HL-60/S4 treated with phorbol 12-myristate 13-acetate at 8.2 ng/mL for 4 days and 3 days (cell line): ENCODE data around the gene MRPL34.
"Not testable (repeated sequence)": the region's sequence is repeated elsewhere in the genome, so short reads cannot be mapped to it uniquely, and the experiment has no call there.

Experiments used
- in situ Hi-C: fragments of 300-500 bp; cut with MboI; formaldehyde crosslinking; loops from 2 replicates; pipeline ENCODE4 v1.15.0; 2022; ENCODE audit warnings: low sequenced_read_pairs

MRPL34 gene

GRCh38 chr19:17283504-17283996, 22.1 kb upstream of the MRPL34 start:
- in situ Hi-C loops = loop anchor here (10.0 kb wide), 1 partner anchor 519 kb away; no protein-coding TSS in a partner anchor

- in situ Hi-C loops = loop anchor here (10.0 kb wide), 1 partner anchor 521 kb away; no protein-coding TSS in a partner anchor
Observed at GRCh38 chr19:17285415-17286135, 20.1 kb upstream of the MRPL34 start.

GRCh38 chr19:17286263-17286662, 19.4 kb upstream of the MRPL34 start:
- in situ Hi-C loops = loop anchor here (10.0 kb wide), 1 partner anchor 521 kb away; no protein-coding TSS in a partner anchor

- in situ Hi-C loops = loop anchor here (10.0 kb wide), 1 partner anchor 522 kb away; no protein-coding TSS in a partner anchor
Observed at GRCh38 chr19:17286752-17287151, 18.9 kb upstream of the MRPL34 start.

GRCh38 chr19:17289489-17289888, 16.2 kb upstream of the MRPL34 start:
- in situ Hi-C loops = loop anchor here (10.0 kb wide), 1 partner anchor 525 kb away; no protein-coding TSS in a partner anchor

- in situ Hi-C loops = no loop called here
Observed at GRCh38 chr19:17292301-17293074, 13.2 kb upstream of the MRPL34 start.

GRCh38 chr19:17293605-17294004, 12.1 kb upstream of the MRPL34 start:
- in situ Hi-C loops = no loop called here

- in situ Hi-C loops = no loop called here
Observed at GRCh38 chr19:17294051-17294891, 11.4 kb upstream of the MRPL34 start.

GRCh38 chr19:17295551-17295950, 10.1 kb upstream of the MRPL34 start:
- in situ Hi-C loops = not testable (repeated sequence)

- in situ Hi-C loops = no loop called here
Observed at GRCh38 chr19:17296273-17296672, 9.4 kb upstream of the MRPL34 start.

- in situ Hi-C loops = no loop called here
Observed at GRCh38 chr19:17296976-17297375, 8.7 kb upstream of the MRPL34 start.

- in situ Hi-C loops = no loop called here
Observed at GRCh38 chr19:17300992-17301619, 4.6 kb upstream of the MRPL34 start.

GRCh38 chr19:17302391-17303166, 3.1 kb upstream of the MRPL34 start:
- in situ Hi-C loops = no loop called here

- in situ Hi-C loops = no loop called here
Observed at GRCh38 chr19:17303167-17303939, 2.3 kb upstream of the MRPL34 start, which contains the start of gene ABHD8. TSS of gene ABHD8 (minus strand) at chr19:17303425. CDS start at chr19:17301616, 1,809 bp downstream.

GRCh38 chr19:17303940-17304267, 1.8 kb upstream of the MRPL34 start:
- in situ Hi-C loops = no loop called here

GRCh38 chr19:17304386-17305215, 1.1 kb upstream of the MRPL34 start:
- in situ Hi-C loops = no loop called here

GRCh38 chr19:17305216-17305516, 506 bp upstream of the MRPL34 start:
- in situ Hi-C loops = no loop called here

GRCh38 chr19:17306285-17306714, 628 bp downstream of the MRPL34 start:
- in situ Hi-C loops = no loop called here
